Transverse colon (tissue), 4 donors: ENCODE results near the gene PALMD. TPM values are rescaled to one million over a fixed set of nuclear protein-coding genes. Genes with fewer than 3 reads are reported as not detected.

Experiments used
- DNase-seq: peaks from one replicate; pipeline ENCODE4 v3.0.0-alpha.2; 2019
- H3K27ac ChIP-seq, 4 donors: fragments of 200-600 bp; sonication (generic); 2 replicates each; pipeline ENCODE4 v1.5.1; 2016 to 2018; ENCODE audit warnings: inconsistent platforms in 4 of 4
- H3K27me3 ChIP-seq: fragments of 200-600 bp; sonication (generic); 2 replicates; pipeline ENCODE4 v1.5.1; 2017; ENCODE audit warnings: inconsistent platforms
- H3K36me3 ChIP-seq, 4 donors: fragments of 200-600 bp; sonication (generic); 2 replicates each; pipeline ENCODE4 v1.5.1; 2017 to 2019; ENCODE audit warnings: inconsistent platforms in 4 of 4
- H3K4me1 ChIP-seq, 4 donors: fragments of 200-600 bp; sonication (generic); 2 replicates each; pipeline ENCODE4 v1.5.1; 2017 to 2020; ENCODE audit warnings: inconsistent platforms in 4 of 4
- H3K4me3 ChIP-seq, 4 donors: fragments of 200-600 bp; sonication (generic); 1 replicate in 1 of 4; 2 replicates in 3 of 4; pipeline versions ENCODE4 v1.5.1 to v1.6.1; 2017 to 2019; ENCODE audit warnings: inconsistent platforms in 4 of 4
- H3K9me3 ChIP-seq, 2 donors: fragments of 200-600 bp; sonication (generic); 2 replicates each; pipeline ENCODE4 v1.5.1; 2017 to 2019; ENCODE audit warnings: inconsistent platforms in 2 of 2
- EP300 ChIP-seq: sonication (generic); formaldehyde crosslinking; IDR thresholded peaks from one replicate; pipeline ENCODE4 v1.6.1; 2017; ENCODE audit warnings: antibody characterized with exemption, low read depth
- POLR2A ChIP-seq: fragments of 450-650 bp; IDR thresholded peaks from one replicate; pipeline ENCODE4 v1.6.1; 2016; ENCODE audit warnings: antibody characterized with exemption, mild to moderate bottlenecking, moderate library complexity
- POLR2AphosphoS5 ChIP-seq, 3 donors: sonication (generic); formaldehyde crosslinking; IDR thresholded peaks; one replicate each; pipeline ENCODE4 v1.6.1; 2016; ENCODE audit warnings: antibody characterized with exemption in 3 of 3
- WGBS, 2 donors: methylation state at CpG; one replicate each; pipeline ENCODE4 v1.1.5; 2018; ENCODE audit warnings: low coverage in 1 of 2; 5-methylcytosine and 5-hydroxymethylcytosine counted together
- in situ Hi-C, 4 donors: fragments of 200-750 bp; cut with MboI; loops; one replicate each; pipeline versions ENCODE4 v1.15.0 to v1.15.1; 2017; ENCODE audit warnings: low sequenced_read_pairs in 3 of 4, low pct_ligation_motif_present in 1 of 4, low pct_unique_long_range_greater_than_20kb in 1 of 4
- intact Hi-C: fragments of 100-400 bp; cut with DNase I; formaldehyde crosslinking; loops from one replicate; pipeline ENCODE4 v1.15.1; 2023; ENCODE audit warnings: low total_unique reads
- total RNA-seq, 4 donors: library from RNA; depleted of rRNA; stranded (reverse); fragments of >200 nt; gene quantifications; one replicate each; pipeline ENCODE4 v1.1.0, GENCODE V29; 2016
- TF ChIP-seq, protein P1 (sequence below), 5 experiments: fragments of 200-600 bp in 3 of 5; fragments of 450-650 bp in 2 of 5; sonication (generic) in 3 of 5; IDR thresholded peaks; 1 replicate in 2 of 5; 2 replicates in 3 of 5; pipeline ENCODE4 v1.5.1; 2016 to 2017; ENCODE audit warnings: antibody characterized with exemption in 5 of 5, inconsistent platforms in 3 of 5, mild to moderate bottlenecking in 2 of 5, moderate library complexity in 1 of 5

Gene PALMD
- total RNA-seq, 4 donors from 2014 or later = 1.9 to 4.4 (median 2.9) TPM

DNA sequence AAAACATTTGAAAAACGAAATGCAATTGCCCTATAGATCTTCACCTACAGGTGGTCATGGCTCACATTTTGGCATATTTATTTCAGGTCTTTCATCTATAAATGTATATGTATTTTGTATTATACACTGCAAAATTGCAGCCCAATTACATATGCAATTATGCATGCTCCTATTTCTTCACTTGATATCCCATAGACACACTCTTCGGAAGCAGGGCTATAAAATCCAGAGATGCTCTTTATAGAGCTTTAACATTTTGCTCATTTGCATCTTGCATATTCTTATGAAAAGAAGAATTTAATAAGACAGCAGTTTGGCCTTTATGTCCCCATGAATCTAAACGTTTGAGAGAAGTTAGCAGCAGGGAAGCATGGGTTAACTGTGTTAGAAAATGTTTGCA, 44.7 kb upstream of the PALMD start:
- WGBS, 2 donors = 60 to 63% methylated on average over 3 of the region's 3 CpGs
- Histone ChIP-seq H3K9me3 (no peaks in the 10 kb centered on the region), H3K36me3 (no peaks in the 10 kb centered on the region), H3K4me3 (no peak overlapping the region), H3K27ac (no peak overlapping the region), H3K27me3 (no peaks in the 10 kb centered on the region), H3K4me1 (no peaks in the 10 kb centered on the region)
- TF ChIP-seq, protein P1, sequence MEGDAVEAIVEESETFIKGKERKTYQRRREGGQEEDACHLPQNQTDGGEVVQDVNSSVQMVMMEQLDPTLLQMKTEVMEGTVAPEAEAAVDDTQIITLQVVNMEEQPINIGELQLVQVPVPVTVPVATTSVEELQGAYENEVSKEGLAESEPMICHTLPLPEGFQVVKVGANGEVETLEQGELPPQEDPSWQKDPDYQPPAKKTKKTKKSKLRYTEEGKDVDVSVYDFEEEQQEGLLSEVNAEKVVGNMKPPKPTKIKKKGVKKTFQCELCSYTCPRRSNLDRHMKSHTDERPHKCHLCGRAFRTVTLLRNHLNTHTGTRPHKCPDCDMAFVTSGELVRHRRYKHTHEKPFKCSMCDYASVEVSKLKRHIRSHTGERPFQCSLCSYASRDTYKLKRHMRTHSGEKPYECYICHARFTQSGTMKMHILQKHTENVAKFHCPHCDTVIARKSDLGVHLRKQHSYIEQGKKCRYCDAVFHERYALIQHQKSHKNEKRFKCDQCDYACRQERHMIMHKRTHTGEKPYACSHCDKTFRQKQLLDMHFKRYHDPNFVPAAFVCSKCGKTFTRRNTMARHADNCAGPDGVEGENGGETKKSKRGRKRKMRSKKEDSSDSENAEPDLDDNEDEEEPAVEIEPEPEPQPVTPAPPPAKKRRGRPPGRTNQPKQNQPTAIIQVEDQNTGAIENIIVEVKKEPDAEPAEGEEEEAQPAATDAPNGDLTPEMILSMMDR (IDR thresholded peaks at IDR 0.05) = no peak
- intact Hi-C loops (no loop called here), in situ Hi-C loops (no loop called here)
- no peak for DNase-seq

DNA sequence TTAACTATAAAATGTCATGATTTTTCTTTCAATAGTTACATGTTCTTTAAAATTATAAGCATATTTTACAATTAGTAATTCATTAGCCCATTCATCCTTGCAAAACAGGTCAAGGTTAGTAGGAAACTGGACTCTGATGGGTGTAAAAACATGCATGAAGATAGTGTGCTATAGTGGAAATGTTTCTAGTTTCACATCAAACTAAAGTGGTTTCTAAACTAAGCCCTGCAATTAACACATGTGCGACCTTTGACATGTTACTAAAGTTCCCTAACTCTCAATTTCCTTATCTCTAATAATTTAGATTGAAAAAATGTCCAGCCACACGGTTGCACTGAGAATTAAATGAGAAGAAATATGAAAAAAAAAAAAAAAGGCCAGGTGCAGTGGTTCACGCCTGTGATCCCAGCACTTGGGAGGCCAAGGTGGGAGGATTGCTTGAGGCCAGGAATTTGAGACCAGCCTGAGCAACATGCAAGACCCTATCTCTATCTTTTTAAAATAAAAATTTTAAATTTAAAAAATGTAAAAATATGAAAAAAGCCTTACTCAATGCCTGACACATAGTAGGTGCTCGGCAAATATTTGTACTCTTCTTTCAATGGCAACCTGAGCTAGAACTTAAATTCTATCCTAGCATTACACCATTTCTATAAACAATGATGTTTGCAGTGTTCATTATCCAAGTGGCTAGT, 44.1 kb upstream of the PALMD start:
- in situ Hi-C loops = no loop called here
- H3K9me3 ChIP-seq = no peaks in the 10 kb centered on the region
- 81 to 84% methylated on average over 3 to 4 of the region's 4 CpGs for WGBS, 2 donors
- H3K4me1 ChIP-seq = no peaks in the 10 kb centered on the region
- TF ChIP-seq EP300 (no peak), POLR2A (no peak), POLR2AphosphoS5 (IDR thresholded peaks at IDR 0.05) (no peak)
- TF ChIP-seq, protein P1 (IDR thresholded peaks at IDR 0.05) = no peak
- no peak overlapping the region for H3K4me3 ChIP-seq
- intact Hi-C loops = no loop called here
- H3K27ac ChIP-seq = no peak overlapping the region
- H3K36me3 ChIP-seq = no peaks in the 10 kb centered on the region
- no peak for DNase-seq
- no peaks in the 10 kb centered on the region for H3K27me3 ChIP-seq

DNA sequence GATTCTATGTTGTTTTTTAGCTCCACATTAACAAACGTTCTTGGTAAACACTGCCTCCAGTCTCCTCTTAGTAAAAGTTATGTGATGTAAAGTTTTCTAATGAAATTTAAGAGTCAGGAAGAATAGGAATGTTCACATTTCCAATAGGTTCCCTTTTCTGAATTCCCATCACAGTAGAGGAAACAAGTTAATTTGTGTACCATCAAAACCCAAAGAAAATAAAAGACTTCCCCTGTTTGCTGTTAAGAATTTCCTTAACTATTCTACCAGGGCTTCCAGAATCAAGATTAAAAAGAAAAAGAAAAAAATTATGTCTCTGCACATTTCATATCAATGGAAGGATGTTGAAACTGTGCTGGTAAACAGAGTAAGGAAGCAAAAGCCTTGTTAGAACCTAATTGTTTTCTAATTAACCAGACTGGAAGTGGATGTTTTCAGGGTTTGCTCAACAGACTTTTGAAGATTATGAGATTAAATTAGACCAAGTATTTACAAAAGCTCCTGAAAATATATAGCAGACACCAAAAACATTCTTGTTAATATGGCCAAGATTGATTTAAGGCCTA, 43.4 kb upstream of the PALMD start:
- in situ Hi-C loops = no loop called here
- WGBS, 2 donors = 20 to 49% methylated on average over 1 of the region's 1 CpG
- H3K27ac ChIP-seq = no peak overlapping the region

DNA sequence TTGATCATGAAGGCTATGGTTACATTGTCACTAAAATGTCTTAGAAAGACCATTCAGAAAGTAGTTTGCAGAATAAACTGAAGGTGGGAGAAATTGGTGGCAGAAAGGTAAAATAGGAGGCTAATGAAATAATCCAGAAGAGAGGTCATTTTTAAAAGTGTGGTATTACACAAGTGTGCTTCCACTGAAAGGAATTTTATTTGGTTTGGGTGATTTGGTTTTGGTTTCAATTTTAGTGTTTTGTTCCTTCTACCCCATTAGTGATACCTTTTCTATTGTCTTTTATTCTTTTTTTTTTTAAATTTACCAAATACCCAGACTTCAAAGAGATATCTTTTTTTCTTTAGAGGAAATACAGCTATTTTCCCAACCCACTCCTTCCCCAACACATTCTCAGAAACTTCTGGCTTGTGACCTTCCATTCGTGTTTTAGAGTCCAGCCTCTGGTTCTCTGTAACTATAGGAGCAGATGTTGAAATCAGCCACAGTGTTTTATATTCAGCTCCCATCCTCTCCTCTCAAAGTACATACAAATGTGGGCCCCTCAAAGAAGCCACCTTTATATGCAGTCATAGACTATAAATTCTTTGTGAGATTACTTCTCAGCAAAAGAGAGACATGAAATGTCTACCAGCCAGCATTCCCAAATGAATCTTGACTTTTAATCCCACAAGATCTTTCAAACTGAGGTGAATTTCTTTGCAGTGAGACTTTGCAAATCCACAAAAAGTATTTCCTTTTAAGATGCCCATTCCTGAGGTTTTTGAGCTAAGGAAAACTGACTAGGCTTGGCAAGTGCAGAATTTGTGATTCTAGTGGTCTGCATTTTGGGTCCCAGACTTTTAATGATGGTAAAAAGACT, 42.0 kb upstream of the PALMD start:
- H3K36me3 ChIP-seq = no peaks in the 10 kb centered on the region
- H3K27ac ChIP-seq = no peak overlapping the region
- no peaks in the 10 kb centered on the region for H3K4me1 ChIP-seq
- no peak for TF ChIP-seq EP300
- TF ChIP-seq POLR2A = no peak
- TF ChIP-seq POLR2AphosphoS5 (IDR thresholded peaks at IDR 0.05) = no peak
- TF ChIP-seq, protein P1 (IDR thresholded peaks at IDR 0.05) = no peak
- no peak for DNase-seq
- no peak overlapping the region for H3K4me3 ChIP-seq
- in situ Hi-C loops (no loop called here), intact Hi-C loops (no loop called here)
- H3K27me3 ChIP-seq = no peaks in the 10 kb centered on the region
- 61 to 63% methylated on average over 1 of the region's 1 CpG for WGBS, 2 donors
- H3K9me3 ChIP-seq = no peaks in the 10 kb centered on the region

More for the DNA sequence above, 43.4 kb upstream of the PALMD start:
- Histone ChIP-seq H3K4me1 (no peaks in the 10 kb centered on the region), H3K27me3 (no peaks in the 10 kb centered on the region), H3K4me3 (no peak overlapping the region), H3K36me3 (no peaks in the 10 kb centered on the region), H3K9me3 (no peaks in the 10 kb centered on the region)
- DNase-seq = no peak
- TF ChIP-seq EP300 = no peak
- no peak for TF ChIP-seq POLR2A
- no peak for TF ChIP-seq POLR2AphosphoS5 (IDR thresholded peaks at IDR 0.05)
- TF ChIP-seq, protein P1 (IDR thresholded peaks at IDR 0.05) = no peak
- intact Hi-C loops = no loop called here
